Measurements from ENCODE around the gene ELMO1. TPM values are rescaled to one million over a fixed set of nuclear protein-coding genes. Genes with fewer than 3 reads are reported as not detected.

Gene ELMO1
- total and polyA plus RNA-seq, 9 donors = 8.9 to 48.9 (median 28.0) TPM

DNA sequence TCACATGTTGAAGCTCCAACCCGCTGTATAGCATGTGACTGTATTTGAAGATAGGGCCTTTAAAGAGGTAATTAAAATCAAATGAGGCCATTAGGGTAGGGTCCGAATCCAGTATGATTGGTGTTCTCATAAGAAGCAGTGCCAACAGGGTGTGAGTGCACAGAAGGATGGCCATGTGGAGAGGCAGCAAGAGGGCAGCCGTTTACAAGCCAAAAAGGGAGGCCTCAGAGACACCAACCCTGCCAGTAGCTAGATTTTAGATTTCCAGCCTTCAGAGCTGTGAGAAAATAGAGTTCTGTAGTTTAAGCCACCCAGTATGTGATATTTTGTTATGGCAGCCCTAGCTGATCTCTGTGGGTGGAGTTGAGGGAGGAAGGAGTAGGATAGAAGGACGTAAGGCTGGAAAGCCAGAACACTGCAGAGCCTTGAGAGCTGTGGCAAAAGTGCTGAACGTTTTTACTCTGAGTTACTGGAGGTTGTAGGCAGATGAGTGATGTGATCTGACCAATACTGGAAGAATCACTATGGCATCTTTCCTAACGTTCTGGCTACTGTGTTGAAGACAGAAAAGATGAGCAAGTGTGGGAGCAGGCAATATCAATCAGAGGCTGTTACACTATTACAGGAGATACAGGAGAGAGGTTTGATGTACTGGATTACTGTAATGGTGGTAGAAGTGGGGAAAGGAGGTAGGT lies 334.9 kb downstream of the ELMO1 start:
- intact Hi-C loops (cut with DNase I) = no loop called here
- H3K9me3 ChIP-seq = no peaks in the 10 kb centered on the region
- H3K4me1 ChIP-seq (ENCODE audit: insufficient read depth) = peaks cover 6% of the 10 kb centered on the region
- no peaks in the 10 kb centered on the region for H3K27me3 ChIP-seq
- no peak for DNase-seq
- no peak overlapping the region for H3K27ac ChIP-seq
- no peak for TF ChIP-seq EP300 (IDR thresholded peaks at IDR 0.05)
- TF ChIP-seq, protein P1, sequence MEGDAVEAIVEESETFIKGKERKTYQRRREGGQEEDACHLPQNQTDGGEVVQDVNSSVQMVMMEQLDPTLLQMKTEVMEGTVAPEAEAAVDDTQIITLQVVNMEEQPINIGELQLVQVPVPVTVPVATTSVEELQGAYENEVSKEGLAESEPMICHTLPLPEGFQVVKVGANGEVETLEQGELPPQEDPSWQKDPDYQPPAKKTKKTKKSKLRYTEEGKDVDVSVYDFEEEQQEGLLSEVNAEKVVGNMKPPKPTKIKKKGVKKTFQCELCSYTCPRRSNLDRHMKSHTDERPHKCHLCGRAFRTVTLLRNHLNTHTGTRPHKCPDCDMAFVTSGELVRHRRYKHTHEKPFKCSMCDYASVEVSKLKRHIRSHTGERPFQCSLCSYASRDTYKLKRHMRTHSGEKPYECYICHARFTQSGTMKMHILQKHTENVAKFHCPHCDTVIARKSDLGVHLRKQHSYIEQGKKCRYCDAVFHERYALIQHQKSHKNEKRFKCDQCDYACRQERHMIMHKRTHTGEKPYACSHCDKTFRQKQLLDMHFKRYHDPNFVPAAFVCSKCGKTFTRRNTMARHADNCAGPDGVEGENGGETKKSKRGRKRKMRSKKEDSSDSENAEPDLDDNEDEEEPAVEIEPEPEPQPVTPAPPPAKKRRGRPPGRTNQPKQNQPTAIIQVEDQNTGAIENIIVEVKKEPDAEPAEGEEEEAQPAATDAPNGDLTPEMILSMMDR (IDR thresholded peaks at IDR 0.05) = no peak
- TF ChIP-seq POLR2A (IDR thresholded peaks at IDR 0.05) = no peak
- WGBS, 3 donors = 66 to 89% (median 83%) methylated on average over 6 of the region's 6 CpGs
- no peak overlapping the region for H3K4me3 ChIP-seq
- H3K36me3 ChIP-seq = no peaks in the 10 kb centered on the region

DNA sequence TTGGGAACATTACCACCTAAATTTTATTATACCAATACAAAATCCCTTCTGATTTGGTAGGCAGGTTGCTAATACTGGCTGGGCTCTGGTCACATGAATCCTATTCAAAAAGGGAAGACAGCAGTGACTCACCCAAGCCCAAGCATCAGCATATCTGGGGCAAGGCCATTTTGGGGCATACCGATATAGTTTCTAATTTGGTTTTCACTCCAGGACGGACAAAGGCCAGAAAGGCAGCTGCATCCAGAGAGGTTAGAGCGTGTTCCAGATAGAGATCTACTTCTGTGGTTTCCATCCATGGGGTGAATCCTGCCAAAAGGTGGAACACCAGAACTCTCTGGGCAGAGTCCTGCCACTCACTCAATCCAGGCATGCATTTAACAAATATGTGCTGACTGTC lies 335.8 kb downstream of the ELMO1 start:
- H3K36me3 ChIP-seq = no peaks in the 10 kb centered on the region
- intact Hi-C loops (cut with DNase I) = no loop called here
- no peaks in the 10 kb centered on the region for H3K27me3 ChIP-seq
- H3K4me3 ChIP-seq = no peak overlapping the region
- 85 to 96% (median 93%) methylated on average over 3 of the region's 3 CpGs for WGBS, 3 donors
- H3K4me1 ChIP-seq (ENCODE audit: insufficient read depth) = peaks cover 6% of the 10 kb centered on the region
- DNase-seq = no peak
- no peaks in the 10 kb centered on the region for H3K9me3 ChIP-seq
- H3K27ac ChIP-seq = no peak overlapping the region
- TF ChIP-seq POLR2A (IDR thresholded peaks at IDR 0.05) = no peak
- TF ChIP-seq, protein P1 (IDR thresholded peaks at IDR 0.05) = no peak
- no peak for TF ChIP-seq EP300 (IDR thresholded peaks at IDR 0.05)

- no peak for TF ChIP-seq EP300 (IDR thresholded peaks at IDR 0.05)
- TF ChIP-seq, protein P1 (IDR thresholded peaks at IDR 0.05) = no peak
- no peak for TF ChIP-seq POLR2A (IDR thresholded peaks at IDR 0.05)
- 95 to 98% (median 97%) methylated on average over 2 of the region's 2 CpGs for WGBS, 3 donors
- Histone ChIP-seq H3K4me1 (ENCODE audit: insufficient read depth) (peaks cover 6% of the 10 kb centered on the region), H3K9me3 (no peaks in the 10 kb centered on the region), H3K27me3 (no peaks in the 10 kb centered on the region), H3K4me3 (no peak overlapping the region), H3K27ac (no peak overlapping the region), H3K36me3 (no peaks in the 10 kb centered on the region)
- intact Hi-C loops (cut with DNase I) = no loop called here
- no peak for DNase-seq
Observed at GRCh38 chr7:37112218-37112617, 336.4 kb downstream of the ELMO1 start.

DNA sequence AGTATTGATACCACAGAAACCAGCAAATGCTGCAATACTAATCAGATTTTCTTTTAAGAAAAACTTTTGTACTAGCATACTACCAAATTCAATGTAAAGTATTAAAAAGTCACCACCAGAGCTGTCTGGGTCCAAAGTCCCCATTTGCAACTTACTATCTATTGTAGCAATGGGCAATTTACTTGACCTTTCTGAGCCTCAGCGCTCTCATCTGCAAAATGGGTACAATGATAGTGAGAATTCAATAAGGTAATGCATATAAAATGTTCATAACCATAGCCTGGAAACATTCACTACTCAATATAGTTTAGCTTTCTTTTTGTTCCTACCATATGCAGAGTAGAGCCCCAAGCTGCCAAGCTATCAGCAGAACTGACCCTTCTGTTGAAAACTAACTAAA lies 337.2 kb downstream of the ELMO1 start:
- Histone ChIP-seq H3K4me3 (no peak overlapping the region), H3K27ac (no peak overlapping the region), H3K4me1 (ENCODE audit: insufficient read depth) (peaks cover 6% of the 10 kb centered on the region), H3K27me3 (no peaks in the 10 kb centered on the region), H3K9me3 (no peaks in the 10 kb centered on the region), H3K36me3 (no peaks in the 10 kb centered on the region)
- WGBS, 3 donors = 97 to 100% (median 100%) methylated on average over 1 of the region's 1 CpG
- TF ChIP-seq, protein P1 (IDR thresholded peaks at IDR 0.05) = no peak
- TF ChIP-seq EP300 (IDR thresholded peaks at IDR 0.05) (no peak), POLR2A (IDR thresholded peaks at IDR 0.05) (no peak)
- no peak for DNase-seq
- intact Hi-C loops (cut with DNase I) = no loop called here

Measured in ovary (tissue), 9 donors.